ENCODE measurements around the gene MPRIP. TPM values are rescaled to one million over a fixed set of nuclear protein-coding genes. Genes with fewer than 3 reads are reported as not detected.

MPRIP gene
- polyA plus RNA-seq, 1 donor (not counting 4 experiments of a cell fraction or from before 2014, with no cell fraction given), result 113 TPM

- Histone ChIP-seq H3K4me1 (ENCODE audit: control insufficient read depth, extremely low read depth, insufficient read depth, low read length) (peaks cover 21% of the 10 kb centered on the region), H4K20me1 (ENCODE audit: control insufficient read depth, extremely low read depth, insufficient read depth, low read length) (no peaks in the 10 kb centered on the region), H3K36me3 (ENCODE audit: control insufficient read depth in 2 of 2, extremely low read depth in 1 of 2, insufficient read depth in 2 of 2, low read length in 2 of 2) (peaks cover 0 to 1% of the 10 kb centered on the region in 2 experiments), H3K27ac (ENCODE audit: control insufficient read depth, insufficient read depth, low read length) (no peak overlapping the region), H3K9me3 (ENCODE audit: control insufficient read depth, low read depth, low read length) (no peaks in the 10 kb centered on the region), H3K9me1 (ENCODE audit: control insufficient read depth, extremely low read depth, insufficient read depth, low read length) (no peaks in the 10 kb centered on the region), H3K27me3 (ENCODE audit: control insufficient read depth, extremely low read depth, insufficient read depth, low read length) (no peaks in the 10 kb centered on the region), H3K4me3 (ENCODE audit: control insufficient read depth in 2 of 3, extremely low read depth in 1 of 3, insufficient read depth in 2 of 3, low read depth in 1 of 3, low read length in 3 of 3) (no peak overlapping the region), H3K79me2 (ENCODE audit: control insufficient read depth, insufficient read depth, low read length) (no peaks in the 10 kb centered on the region), H3K4me2 (ENCODE audit: control insufficient read depth, extremely low read depth, insufficient read depth, low read depth, low read length) (no peak overlapping the region), H2AFZ (ENCODE audit: control insufficient read depth, low read length) (no peak overlapping the region), H3K9ac (ENCODE audit: control insufficient read depth, extremely low read depth, insufficient read depth, low read length) (no peak overlapping the region)
- DNase-seq (ENCODE audit: low read depth, low spot score) (no peak), FAIRE-seq (no peak)
- dilution Hi-C loops (cut with MboI; ENCODE audit: extremely low pct_ligation_motif_present, low sequenced_read_pairs), result no loop called here
- TF ChIP-seq CTCF (optimal IDR thresholded peaks at IDR 0.05 in 1 of 3, IDR thresholded peaks at IDR 0.05 in 1 of 3, conservative IDR thresholded peaks at IDR 0.05 in 1 of 3; ENCODE audit: extremely low read depth in 1 of 3, insufficient read depth in 2 of 3, low read length in 3 of 3), result no peak
- TF ChIP-seq EZH2 (IDR thresholded peaks at IDR 0.05; ENCODE audit: low read length), result no peak
Measured at GRCh38 chr17:17201907-17202306, 159.7 kb downstream of the MPRIP start.

- Histone ChIP-seq H3K9ac (ENCODE audit: control insufficient read depth, extremely low read depth, insufficient read depth, low read length) (no peak overlapping the region), H4K20me1 (ENCODE audit: control insufficient read depth, extremely low read depth, insufficient read depth, low read length) (no peaks in the 10 kb centered on the region), H3K9me3 (ENCODE audit: control insufficient read depth, low read depth, low read length) (no peaks in the 10 kb centered on the region), H2AFZ (ENCODE audit: control insufficient read depth, low read length) (no peak overlapping the region), H3K4me3 (ENCODE audit: control insufficient read depth in 2 of 3, extremely low read depth in 1 of 3, insufficient read depth in 2 of 3, low read depth in 1 of 3, low read length in 3 of 3) (no peak overlapping the region), H3K27ac (ENCODE audit: control insufficient read depth, insufficient read depth, low read length) (no peak overlapping the region), H3K36me3 (ENCODE audit: control insufficient read depth in 2 of 2, extremely low read depth in 1 of 2, insufficient read depth in 2 of 2, low read length in 2 of 2) (peaks cover 0 to 1% of the 10 kb centered on the region in 2 experiments), H3K79me2 (ENCODE audit: control insufficient read depth, insufficient read depth, low read length) (no peaks in the 10 kb centered on the region), H3K4me1 (ENCODE audit: control insufficient read depth, extremely low read depth, insufficient read depth, low read length) (peaks cover 16% of the 10 kb centered on the region), H3K9me1 (ENCODE audit: control insufficient read depth, extremely low read depth, insufficient read depth, low read length) (no peaks in the 10 kb centered on the region), H3K4me2 (ENCODE audit: control insufficient read depth, extremely low read depth, insufficient read depth, low read depth, low read length) (no peak overlapping the region), H3K27me3 (ENCODE audit: control insufficient read depth, extremely low read depth, insufficient read depth, low read length) (no peaks in the 10 kb centered on the region)
- dilution Hi-C loops (cut with MboI; ENCODE audit: extremely low pct_ligation_motif_present, low sequenced_read_pairs), result no loop called here
- no peak for TF ChIP-seq CTCF (optimal IDR thresholded peaks at IDR 0.05 in 1 of 3, IDR thresholded peaks at IDR 0.05 in 1 of 3, conservative IDR thresholded peaks at IDR 0.05 in 1 of 3; ENCODE audit: extremely low read depth in 1 of 3, insufficient read depth in 2 of 3, low read length in 3 of 3)
- TF ChIP-seq EZH2 (IDR thresholded peaks at IDR 0.05; ENCODE audit: low read length), result no peak
- no peak for FAIRE-seq
- no peak for DNase-seq (ENCODE audit: low read depth, low spot score)
Measured at GRCh38 chr17:17203173-17203730, 161.0 kb downstream of the MPRIP start.
